AG09309 (cell line): Measurements from ENCODE around the gene SOX6.
"Not testable (repeated sequence)": the region's sequence is repeated elsewhere in the genome, so short reads cannot be mapped to it uniquely, and the experiment has no call there.

Experiments
- DNase-seq: peaks from one replicate; pipeline ENCODE4 v3.0.0-alpha.2; 2010; ENCODE audit warnings: low read depth
- H3K4me3 ChIP-seq: 2 replicates; pipeline ENCODE4 v1.5.1; 2011; ENCODE audit warnings: mild to moderate bottlenecking, low read depth, low read length, moderate library complexity; ENCODE audit not compliant: control insufficient read depth
- CTCF ChIP-seq: IDR thresholded peaks from 2 replicates; pipeline ENCODE4 v1.5.1; 2011; ENCODE audit warnings: mild to moderate bottlenecking, low read depth, low read length, inconsistent platforms; ENCODE audit not compliant: insufficient read depth, control insufficient read depth; ENCODE audit errors: missing control alignments

The SOX6 gene

GRCh38 chr11:16395601-16396000 lies 39.3 kb upstream of the SOX6 start:
- H3K4me3 ChIP-seq, result no peak overlapping the region
- DNase-seq, result no peak
- TF ChIP-seq CTCF, result no peak

- no peak for DNase-seq
- no peak overlapping the region for H3K4me3 ChIP-seq
- no peak for TF ChIP-seq CTCF
Measured at GRCh38 chr11:16394947-16395346, 38.6 kb upstream of the SOX6 start.

GRCh38 chr11:16393340-16393739 lies 37.0 kb upstream of the SOX6 start:
- no peak for DNase-seq
- no peak for TF ChIP-seq CTCF
- H3K4me3 ChIP-seq, result no peak overlapping the region

- H3K4me3 ChIP-seq, result no peak overlapping the region
- DNase-seq, result no peak
- TF ChIP-seq CTCF, result no peak
Measured at GRCh38 chr11:16392616-16393015, 36.3 kb upstream of the SOX6 start.

GRCh38 chr11:16390826-16391225 lies 34.5 kb upstream of the SOX6 start:
- DNase-seq, H3K4me3 ChIP-seq: not testable (repeated sequence)

- TF ChIP-seq CTCF, result no peak
- H3K4me3 ChIP-seq, result no peak overlapping the region
- DNase-seq, result no peak
Measured at GRCh38 chr11:16385099-16385498, 28.8 kb upstream of the SOX6 start.

- H3K4me3 ChIP-seq, result no peak overlapping the region
- no peak for TF ChIP-seq CTCF
- no peak for DNase-seq
Measured at GRCh38 chr11:16382638-16383380, 26.5 kb upstream of the SOX6 start.
